ENCODE data around the gene C1QTNF9.
"Not testable (repeated sequence)": the region's sequence is repeated elsewhere in the genome, so short reads cannot be mapped to it uniquely, and the experiment has no call there.

C1QTNF9 gene

DNA sequence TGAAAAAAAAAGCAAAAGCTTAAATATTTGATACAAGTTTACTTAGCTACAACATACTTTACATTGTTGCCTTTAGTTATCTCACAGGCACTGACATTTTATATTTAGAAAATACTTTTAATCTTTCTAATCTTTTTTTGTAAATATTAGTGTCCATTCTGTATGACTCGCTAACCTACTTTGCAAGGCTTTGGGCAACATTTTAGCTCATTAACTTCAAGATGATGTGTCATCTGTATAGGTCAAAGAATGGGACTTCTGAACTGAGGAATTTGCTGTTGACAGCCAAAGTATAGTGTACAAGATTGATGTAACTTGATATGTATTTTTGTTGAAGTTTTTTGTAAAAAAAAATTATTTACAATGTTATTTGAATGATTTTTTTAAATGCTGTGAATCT lies 2.7 kb upstream of the C1QTNF9 start:
- Histone ChIP-seq H3K27me3 (ENCODE audit: control insufficient read depth, insufficient read depth, low read length) (no peaks in the 10 kb centered on the region), H3K9me3 (replicated peaks; ENCODE audit: low read length) (no peaks in the 10 kb centered on the region), H3K4me2 (ENCODE audit: low read length) (no peak overlapping the region), H3K9ac (ENCODE audit: low read depth, low read length) (no peak overlapping the region), H3K4me1 (ENCODE audit: control insufficient read depth, insufficient read depth, low read length) (peaks cover 6% of the 10 kb centered on the region), H3K36me3 (ENCODE audit: insufficient read depth, low read length) (no peaks in the 10 kb centered on the region), H3K4me3 (ENCODE audit: low read length) (no peak overlapping the region)

DNA sequence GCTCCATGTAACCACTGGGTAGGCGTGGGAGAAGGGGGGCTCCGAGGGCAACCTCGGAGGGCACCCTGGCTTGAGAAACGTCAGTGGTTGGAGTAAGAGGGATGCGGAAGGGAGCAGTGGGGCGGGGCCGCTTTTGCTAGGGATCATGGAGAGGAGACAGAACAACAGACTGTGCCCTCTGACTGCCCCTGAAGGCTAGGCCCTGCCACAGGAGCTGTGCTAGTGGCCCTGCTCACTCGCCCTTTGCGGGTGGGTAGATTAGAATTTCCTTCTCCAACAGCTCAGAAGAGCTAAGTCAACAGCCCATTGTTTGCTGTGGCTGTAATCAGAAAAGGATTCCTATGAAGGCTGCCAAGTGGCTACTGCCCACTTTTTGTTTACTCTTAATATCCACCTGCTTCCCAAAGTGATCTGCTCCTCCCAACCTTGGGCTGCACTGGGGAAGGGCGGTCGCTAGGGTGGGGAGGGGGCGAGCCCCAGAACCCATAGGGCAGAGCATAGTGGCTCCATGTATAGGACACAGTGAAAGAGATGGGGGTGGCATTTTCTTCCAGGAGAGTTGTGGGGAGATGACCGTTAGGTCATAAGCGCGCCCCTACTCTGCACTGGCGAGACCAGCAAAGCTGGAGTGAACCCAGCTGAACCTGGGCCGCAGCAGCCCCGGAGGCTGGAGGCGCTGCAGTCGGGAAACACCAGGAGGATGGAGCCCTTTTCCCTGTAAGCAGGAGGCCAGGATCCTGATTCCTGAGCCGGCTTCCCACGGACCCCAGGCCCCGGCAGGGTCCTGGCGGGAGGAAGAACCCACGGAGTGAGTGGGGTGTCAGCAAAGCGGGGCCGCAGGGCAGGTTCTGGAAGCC lies 1.9 kb upstream of the C1QTNF9 start:
- no peaks in the 10 kb centered on the region for H3K9me3 ChIP-seq (replicated peaks; ENCODE audit: low read length)
- no peak overlapping the region for H3K9ac ChIP-seq (ENCODE audit: low read depth, low read length)
- no peaks in the 10 kb centered on the region for H3K27me3 ChIP-seq (ENCODE audit: control insufficient read depth, insufficient read depth, low read length)
- H3K4me1 ChIP-seq (ENCODE audit: control insufficient read depth, insufficient read depth, low read length), result peaks cover 6% of the 10 kb centered on the region
- H3K4me3 ChIP-seq (ENCODE audit: low read length), result no peak overlapping the region
- no peaks in the 10 kb centered on the region for H3K36me3 ChIP-seq (ENCODE audit: insufficient read depth, low read length)
- H3K4me2 ChIP-seq (ENCODE audit: low read length), result no peak overlapping the region

DNA sequence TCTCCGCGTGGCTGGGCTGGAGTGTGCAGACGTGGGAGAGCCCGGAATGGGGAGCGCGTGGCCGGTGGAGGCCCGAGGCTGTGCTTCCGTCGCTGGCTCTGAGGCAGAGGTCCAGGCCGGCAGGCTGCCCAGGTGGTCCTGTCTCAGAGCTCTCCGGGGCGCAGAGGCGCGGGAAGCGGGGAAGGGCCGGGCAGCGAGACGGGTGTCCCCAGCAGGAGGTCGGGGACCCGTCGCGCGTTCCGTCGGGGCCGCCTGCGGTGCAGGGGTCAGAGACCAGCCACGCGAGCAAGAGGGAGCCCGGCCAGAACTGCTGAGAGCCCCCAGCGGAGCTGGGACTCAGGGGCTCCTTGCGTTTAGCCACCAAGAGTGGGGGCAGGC lies 1.3 kb upstream of the C1QTNF9 start:
- Histone ChIP-seq H3K9me3 (replicated peaks; ENCODE audit: low read length) (no peaks in the 10 kb centered on the region), H3K27me3 (ENCODE audit: control insufficient read depth, insufficient read depth, low read length) (no peaks in the 10 kb centered on the region), H3K36me3 (ENCODE audit: insufficient read depth, low read length) (no peaks in the 10 kb centered on the region), H3K4me1 (ENCODE audit: control insufficient read depth, insufficient read depth, low read length) (peaks cover 6% of the 10 kb centered on the region), H3K9ac (ENCODE audit: low read depth, low read length) (no peak overlapping the region), H3K4me2 (ENCODE audit: low read length) (no peak overlapping the region), H3K4me3 (ENCODE audit: low read length) (no peak overlapping the region)

GRCh38 chr13:24308488-24309020 lies 826 bp upstream of the C1QTNF9 start:
- Histone ChIP-seq H3K36me3 (ENCODE audit: insufficient read depth, low read length) (no peaks in the 10 kb centered on the region), H3K4me1 (ENCODE audit: control insufficient read depth, insufficient read depth, low read length) (peaks cover 6% of the 10 kb centered on the region), H3K9ac (ENCODE audit: low read depth, low read length) (no peak overlapping the region), H3K4me3 (ENCODE audit: low read length) (no peak overlapping the region), H3K4me2 (ENCODE audit: low read length) (no peak overlapping the region), H3K9me3 (replicated peaks; ENCODE audit: low read length) (no peaks in the 10 kb centered on the region), H3K27me3 (ENCODE audit: control insufficient read depth, insufficient read depth, low read length) (no peaks in the 10 kb centered on the region)

DNA sequence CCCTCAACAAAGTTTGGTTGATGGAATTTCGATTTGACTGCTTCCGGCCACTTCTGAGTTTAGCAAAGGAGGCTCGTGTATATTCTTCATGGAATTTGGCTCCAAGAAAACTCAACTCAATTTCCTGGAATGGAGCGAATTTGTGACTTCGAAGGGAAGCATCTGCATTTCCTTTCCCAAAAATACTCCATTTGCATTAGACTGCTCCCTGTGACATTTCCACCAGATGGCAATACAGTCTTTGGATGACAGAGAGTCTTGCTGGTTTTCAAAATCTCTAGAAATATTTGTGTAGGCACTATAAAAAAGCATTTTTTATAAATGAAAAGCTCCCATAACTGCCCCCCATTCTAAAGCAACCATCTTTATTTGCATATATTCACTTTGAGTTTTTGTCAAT lies 4.1 kb downstream of the C1QTNF9 start:
- Histone ChIP-seq H3K9ac (ENCODE audit: low read depth, low read length) (no peak overlapping the region), H3K36me3 (ENCODE audit: insufficient read depth, low read length) (no peaks in the 10 kb centered on the region), H3K27me3 (ENCODE audit: control insufficient read depth, insufficient read depth, low read length) (peaks cover 11% of the 10 kb centered on the region), H3K4me1 (ENCODE audit: control insufficient read depth, insufficient read depth, low read length) (no peaks in the 10 kb centered on the region), H3K4me3 (ENCODE audit: low read length) (no peak overlapping the region), H3K9me3 (replicated peaks; ENCODE audit: low read length) (no peaks in the 10 kb centered on the region), H3K4me2 (ENCODE audit: low read length) (no peak overlapping the region)

DNA sequence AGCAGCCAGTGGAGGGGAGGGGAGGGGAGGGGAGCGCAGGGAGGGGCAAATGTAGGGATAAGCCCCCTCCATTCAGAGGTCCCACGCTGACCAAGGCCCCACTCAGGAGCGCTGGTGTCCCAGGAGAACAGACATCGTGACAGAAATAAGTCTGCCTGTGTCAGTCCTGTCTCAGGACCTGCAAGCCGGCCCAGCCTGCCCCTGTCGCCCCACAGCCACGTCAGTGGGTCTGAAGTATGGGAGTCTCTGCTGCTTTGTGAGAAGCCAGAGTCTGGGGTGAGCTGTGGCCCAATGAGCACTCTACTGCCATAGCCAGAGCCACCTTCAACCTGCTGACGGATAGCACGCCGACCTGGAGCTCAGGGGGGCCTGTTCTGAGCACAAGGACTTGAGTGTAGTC lies 8.5 kb downstream of the C1QTNF9 start:
- H3K36me3 ChIP-seq (ENCODE audit: insufficient read depth, low read length); H3K9me3 ChIP-seq (replicated peaks; ENCODE audit: low read length); H3K4me3 ChIP-seq (ENCODE audit: low read length); H3K9ac ChIP-seq (ENCODE audit: low read depth, low read length); H3K4me1 ChIP-seq (ENCODE audit: control insufficient read depth, insufficient read depth, low read length); H3K4me2 ChIP-seq (ENCODE audit: low read length): not testable (repeated sequence)
- peaks cover 11% of the 10 kb centered on the region for H3K27me3 ChIP-seq (ENCODE audit: control insufficient read depth, insufficient read depth, low read length)

GRCh38 chr13:24318878-24319277 lies 9.5 kb downstream of the C1QTNF9 start:
- H3K4me2 ChIP-seq (ENCODE audit: low read length); H3K4me3 ChIP-seq (ENCODE audit: low read length); H3K36me3 ChIP-seq (ENCODE audit: insufficient read depth, low read length); H3K9ac ChIP-seq (ENCODE audit: low read depth, low read length); H3K9me3 ChIP-seq (replicated peaks; ENCODE audit: low read length); H3K4me1 ChIP-seq (ENCODE audit: control insufficient read depth, insufficient read depth, low read length): not testable (repeated sequence)
- H3K27me3 ChIP-seq (ENCODE audit: control insufficient read depth, insufficient read depth, low read length), result peaks cover 11% of the 10 kb centered on the region

- H3K4me3 ChIP-seq (ENCODE audit: low read length); H3K9ac ChIP-seq (ENCODE audit: low read depth, low read length); H3K9me3 ChIP-seq (replicated peaks; ENCODE audit: low read length); H3K4me1 ChIP-seq (ENCODE audit: control insufficient read depth, insufficient read depth, low read length); H3K4me2 ChIP-seq (ENCODE audit: low read length); H3K36me3 ChIP-seq (ENCODE audit: insufficient read depth, low read length): not testable (repeated sequence)
- peaks cover 15% of the 10 kb centered on the region for H3K27me3 ChIP-seq (ENCODE audit: control insufficient read depth, insufficient read depth, low read length)
Measured at GRCh38 chr13:24319641-24320040, 10.3 kb downstream of the C1QTNF9 start.

- H3K9me3 ChIP-seq (replicated peaks; ENCODE audit: low read length); H3K27me3 ChIP-seq (ENCODE audit: control insufficient read depth, insufficient read depth, low read length); H3K4me1 ChIP-seq (ENCODE audit: control insufficient read depth, insufficient read depth, low read length); H3K4me3 ChIP-seq (ENCODE audit: low read length); H3K36me3 ChIP-seq (ENCODE audit: insufficient read depth, low read length); H3K4me2 ChIP-seq (ENCODE audit: low read length); H3K9ac ChIP-seq (ENCODE audit: low read depth, low read length): not testable (repeated sequence)
Measured at GRCh38 chr13:24321416-24321815, 12.0 kb downstream of the C1QTNF9 start.

GRCh38 chr13:24322470-24322869 lies 13.1 kb downstream of the C1QTNF9 start:
- H3K9me3 ChIP-seq (replicated peaks; ENCODE audit: low read length); H3K4me3 ChIP-seq (ENCODE audit: low read length); H3K4me2 ChIP-seq (ENCODE audit: low read length); H3K9ac ChIP-seq (ENCODE audit: low read depth, low read length); H3K4me1 ChIP-seq (ENCODE audit: control insufficient read depth, insufficient read depth, low read length); H3K27me3 ChIP-seq (ENCODE audit: control insufficient read depth, insufficient read depth, low read length); H3K36me3 ChIP-seq (ENCODE audit: insufficient read depth, low read length): not testable (repeated sequence)

DNA sequence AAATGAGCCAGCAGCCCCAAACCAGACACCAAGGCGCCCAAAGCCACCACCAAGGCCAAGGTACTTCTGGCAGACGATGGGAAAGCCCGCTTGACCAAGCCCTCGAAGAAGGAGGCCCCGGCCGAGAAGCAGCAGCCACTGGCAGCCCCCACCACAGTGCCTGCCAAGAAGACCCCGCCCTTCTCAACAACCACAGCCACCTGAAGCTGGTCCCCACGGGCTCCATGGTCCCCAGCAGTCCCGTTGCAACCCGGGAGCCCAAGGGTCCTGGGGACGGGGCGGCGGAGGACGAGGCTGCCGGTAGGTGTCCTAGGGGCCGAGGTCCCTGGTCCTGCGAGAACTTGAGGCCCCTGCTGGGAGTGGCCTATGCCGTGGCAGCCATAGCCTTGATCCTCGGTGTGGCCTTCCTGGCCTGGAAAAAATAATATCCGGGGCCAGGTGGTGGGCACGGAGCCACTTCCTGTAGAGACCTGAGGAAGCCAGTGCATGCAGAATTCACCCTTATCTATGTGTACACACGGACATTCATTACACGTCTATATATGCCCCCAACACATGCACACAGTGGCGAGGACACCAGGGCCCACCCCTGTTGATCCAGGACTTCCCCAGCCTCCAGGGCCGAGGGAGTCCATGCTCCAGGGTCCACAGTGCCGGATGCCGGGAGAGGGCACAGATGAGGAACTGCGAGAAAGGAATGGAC lies 13.8 kb downstream of the C1QTNF9 start:
- Histone ChIP-seq H3K27me3 (ENCODE audit: control insufficient read depth, insufficient read depth, low read length) (peaks cover 7% of the 10 kb centered on the region), H3K9ac (ENCODE audit: low read depth, low read length) (no peak overlapping the region), H3K9me3 (replicated peaks; ENCODE audit: low read length) (no peaks in the 10 kb centered on the region), H3K4me2 (ENCODE audit: low read length) (no peak overlapping the region), H3K4me3 (ENCODE audit: low read length) (no peak overlapping the region), H3K36me3 (ENCODE audit: insufficient read depth, low read length) (no peaks in the 10 kb centered on the region), H3K4me1 (ENCODE audit: control insufficient read depth, insufficient read depth, low read length) (no peaks in the 10 kb centered on the region)

DNA sequence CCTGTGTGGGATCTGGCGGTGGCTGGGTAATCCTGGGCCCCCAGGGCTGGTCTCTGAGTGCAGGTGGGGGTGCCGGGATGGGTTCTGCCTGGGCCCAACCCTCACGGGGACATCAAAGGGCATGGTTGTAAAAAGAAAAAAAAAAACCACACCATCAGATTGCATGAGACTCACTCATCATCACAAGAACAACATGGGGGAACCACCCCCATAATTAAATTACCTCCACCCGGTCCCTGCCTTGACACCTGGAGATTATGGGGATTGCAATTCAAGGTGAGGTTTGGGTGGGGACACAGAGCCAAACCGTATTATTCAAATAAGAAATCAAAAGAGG lies 14.3 kb downstream of the C1QTNF9 start:
- H3K36me3 ChIP-seq (ENCODE audit: insufficient read depth, low read length), result no peaks in the 10 kb centered on the region
- no peaks in the 10 kb centered on the region for H3K9me3 ChIP-seq (replicated peaks; ENCODE audit: low read length)

More for the DNA sequence above, 14.3 kb downstream of the C1QTNF9 start:
- H3K4me2 ChIP-seq (ENCODE audit: low read length), result no peak overlapping the region
- H3K27me3 ChIP-seq (ENCODE audit: control insufficient read depth, insufficient read depth, low read length), result peaks cover 7% of the 10 kb centered on the region
- no peak overlapping the region for H3K4me3 ChIP-seq (ENCODE audit: low read length)
- no peak overlapping the region for H3K9ac ChIP-seq (ENCODE audit: low read depth, low read length)
- no peaks in the 10 kb centered on the region for H3K4me1 ChIP-seq (ENCODE audit: control insufficient read depth, insufficient read depth, low read length)

Data from skeletal muscle satellite cell (primary cell).